ENCODE measurements around the gene METTL2A. TPM values are rescaled to one million over a fixed set of nuclear protein-coding genes. Genes with fewer than 3 reads are reported as not detected.
"Not testable (repeated sequence)": the region's sequence is repeated elsewhere in the genome, so short reads cannot be mapped to it uniquely, and the experiment has no call there.

METTL2A gene
- 17.8 TPM for total RNA-seq
- long read RNA-seq, transcript METTL2A-201 (9 exons, 2,537 nt) = major isoform, 18 of 32 reads
- long read RNA-seq, transcript METTL2A-202 (8 exons, 1,556 nt) = minor isoform, 10 of 32 reads
- long read RNA-seq, partial matches to known transcripts = 0 of 32 reads
- long read RNA-seq, other reads (novel, unspliced or antisense) = 4 of 32 reads

GRCh38 chr17:62423647-62424461 is at the start of gene METTL2A:
Gene METTL2A (plus strand): TSS chr17:62423897. CDS start chr17:62423903, 6 bp downstream.
- ATAC-seq = peak; percentile 98
- peak; percentile 85 for DNase-seq
- intact Hi-C loops (cut with micrococcal nuclease) = not testable (repeated sequence)

- intact Hi-C loops (cut with micrococcal nuclease) = no loop called here
- ATAC-seq = no peak
- no peak for DNase-seq
Observed at GRCh38 chr17:62380253-62380652, 43.4 kb upstream of the METTL2A start, which contains the start of gene EFCAB3. Gene EFCAB3 (plus strand): TSS chr17:62380553. CDS start chr17:62382980, 2,427 bp downstream.

- DNase-seq (no peak), ATAC-seq (no peak)
- intact Hi-C loops (cut with micrococcal nuclease) = no loop called here
Observed at GRCh38 chr17:62381561-62381960, 42.1 kb upstream of the METTL2A start.

- ATAC-seq (no peak), DNase-seq (no peak)
- intact Hi-C loops (cut with micrococcal nuclease) = no loop called here
Observed at GRCh38 chr17:62388856-62389255, 34.8 kb upstream of the METTL2A start.

DNA sequence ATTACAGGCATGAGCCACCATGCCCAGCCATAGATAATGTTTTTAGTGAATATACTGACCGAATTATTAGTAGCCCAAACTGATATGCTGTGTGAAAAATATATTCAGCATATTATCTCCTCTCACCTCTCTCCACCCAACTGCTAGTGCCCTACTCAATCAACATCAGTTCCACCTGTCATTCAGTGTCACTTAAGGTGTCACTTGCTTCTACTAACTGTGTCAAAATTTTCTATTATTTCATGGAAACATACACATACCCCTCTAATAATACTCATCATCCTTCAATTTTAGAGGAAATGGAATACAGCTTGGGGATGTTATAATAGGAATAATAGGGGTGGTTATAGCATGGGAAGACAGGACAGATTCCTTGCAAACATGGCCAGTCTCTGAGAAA is 30.8 kb upstream of the METTL2A start:
- ATAC-seq = no peak

DNA sequence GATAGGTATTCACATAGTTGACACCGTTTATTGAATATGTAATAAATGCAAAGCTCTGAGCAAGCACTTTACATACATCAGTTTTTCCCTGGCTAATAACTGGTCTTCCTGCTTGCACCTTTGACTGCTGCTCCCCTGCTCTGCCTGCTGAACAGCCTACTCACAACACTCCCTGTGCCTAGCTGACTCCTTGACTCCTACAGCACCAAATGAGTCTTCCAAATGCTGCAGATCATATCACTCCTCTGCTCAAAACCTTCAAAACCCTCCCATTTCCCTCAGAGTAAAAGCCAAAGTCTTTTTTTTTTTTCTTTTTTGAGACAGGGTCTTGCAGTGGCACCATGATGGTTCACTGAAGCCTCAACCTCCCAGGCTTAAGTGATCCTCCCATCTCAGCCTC is 24.8 kb upstream of the METTL2A start:
- no peak for ATAC-seq
- intact Hi-C loops (cut with micrococcal nuclease) = no loop called here
- DNase-seq = no peak

More for the DNA sequence above, 30.8 kb upstream of the METTL2A start:
- intact Hi-C loops (cut with micrococcal nuclease) = no loop called here
- DNase-seq = no peak

GRCh38 chr17:62405451-62405850 is 18.2 kb upstream of the METTL2A start:
- intact Hi-C loops (cut with micrococcal nuclease) = no loop called here
- DNase-seq (no peak), ATAC-seq (no peak)

DNA sequence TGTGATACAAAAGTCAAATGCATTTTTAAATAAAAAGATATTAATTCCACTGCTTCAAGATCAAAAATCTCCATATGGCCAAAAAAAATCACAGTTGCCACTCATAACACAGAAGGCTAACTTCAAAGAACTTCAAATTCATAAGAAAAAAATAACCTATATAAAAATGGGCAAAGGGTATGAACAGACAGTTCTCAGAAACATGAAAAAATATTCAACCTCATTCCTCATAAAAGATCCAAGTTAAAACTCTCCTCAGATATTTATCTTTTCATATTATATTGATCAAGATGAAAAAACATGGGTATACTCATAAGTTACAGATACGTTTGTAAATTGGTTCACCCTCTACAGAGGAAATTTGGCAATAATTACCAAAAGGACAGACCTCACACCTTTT is 10.6 kb upstream of the METTL2A start:
- DNase-seq; ATAC-seq; intact Hi-C loops (cut with micrococcal nuclease): not testable (repeated sequence)

DNA sequence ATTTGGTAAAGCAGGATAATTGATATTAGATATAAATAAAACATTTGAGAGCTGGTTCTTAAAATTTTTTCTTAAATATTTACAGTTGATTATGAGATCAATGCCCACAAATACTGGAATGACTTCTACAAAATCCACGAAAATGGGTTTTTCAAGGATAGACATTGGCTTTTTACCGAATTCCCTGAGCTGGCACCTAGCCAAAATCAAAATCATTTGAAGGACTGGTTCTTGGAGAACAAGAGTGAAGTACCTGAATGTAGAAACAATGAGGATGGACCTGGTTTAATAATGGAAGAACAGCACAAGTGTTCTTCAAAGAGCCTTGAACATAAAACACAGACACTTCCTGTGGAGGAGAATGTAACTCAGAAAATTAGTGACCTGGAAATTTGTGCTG is 2.5 kb downstream of the METTL2A start:
- DNase-seq; intact Hi-C loops (cut with micrococcal nuclease); ATAC-seq: not testable (repeated sequence)

DNA sequence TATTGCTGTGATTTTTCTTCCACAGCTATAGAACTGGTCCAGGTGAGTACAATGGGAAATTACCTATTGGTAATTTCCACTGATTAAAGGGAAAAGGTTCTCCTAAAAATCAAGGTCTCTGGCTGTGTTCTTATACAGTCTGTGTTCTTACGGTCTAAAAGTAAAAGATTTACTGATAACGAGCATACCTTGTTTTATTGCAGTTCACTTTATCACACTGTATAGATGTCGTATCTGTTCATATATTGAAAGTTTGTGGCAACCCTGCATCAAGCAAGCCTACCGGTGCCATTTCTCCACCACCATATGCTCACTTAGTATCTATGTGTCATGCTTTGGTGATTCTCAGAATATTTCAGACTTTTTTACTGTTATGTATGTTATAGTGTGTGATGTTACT is 11.6 kb downstream of the METTL2A start:
- ATAC-seq; intact Hi-C loops (cut with micrococcal nuclease); DNase-seq: not testable (repeated sequence)

DNA sequence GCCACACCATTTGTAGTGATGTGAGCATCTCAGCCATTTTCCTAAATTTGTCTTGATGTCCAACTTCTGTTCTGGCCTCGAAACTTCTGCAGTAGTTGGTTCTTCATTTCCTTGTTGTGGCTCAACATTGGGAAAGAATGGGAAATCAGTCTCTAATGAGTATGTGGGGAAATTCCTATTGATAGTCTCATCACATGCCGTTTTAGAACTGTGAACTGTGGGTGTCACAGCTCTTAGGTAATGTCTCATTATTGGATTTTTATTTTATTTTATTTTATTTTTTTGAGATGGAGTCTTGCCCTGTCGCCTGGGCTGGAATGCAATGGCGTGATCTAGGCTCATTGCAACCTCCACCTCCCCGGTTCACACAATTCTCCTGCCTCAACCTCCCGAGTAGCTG is 17.5 kb downstream of the METTL2A start:
- ATAC-seq; intact Hi-C loops (cut with micrococcal nuclease); DNase-seq: not testable (repeated sequence)

DNA sequence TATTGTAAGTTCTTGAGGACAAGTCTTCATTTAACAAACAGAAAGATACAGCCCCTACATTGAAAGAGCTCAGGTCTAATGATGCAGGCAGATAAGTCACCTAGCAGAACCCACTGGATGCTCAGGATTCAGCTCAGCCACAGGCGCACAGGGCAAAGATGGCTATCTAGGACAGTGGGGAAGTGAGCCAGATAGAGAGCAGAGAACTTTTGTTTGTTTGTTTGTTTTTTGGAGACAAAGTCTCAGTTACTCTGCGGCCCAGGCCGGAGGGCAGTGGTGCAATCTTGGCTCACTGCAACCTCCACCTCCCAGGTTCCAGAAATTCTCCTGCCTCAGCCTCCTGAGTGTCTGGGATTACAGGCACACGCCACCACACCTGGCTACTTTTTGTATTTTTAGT is 20.4 kb downstream of the METTL2A start:
- no peak for ATAC-seq
- intact Hi-C loops (cut with micrococcal nuclease) = no loop called here
- DNase-seq = no peak

GRCh38 chr17:62445791-62446190 is 22.1 kb downstream of the METTL2A start:
- ATAC-seq; DNase-seq; intact Hi-C loops (cut with micrococcal nuclease): not testable (repeated sequence)

DNA sequence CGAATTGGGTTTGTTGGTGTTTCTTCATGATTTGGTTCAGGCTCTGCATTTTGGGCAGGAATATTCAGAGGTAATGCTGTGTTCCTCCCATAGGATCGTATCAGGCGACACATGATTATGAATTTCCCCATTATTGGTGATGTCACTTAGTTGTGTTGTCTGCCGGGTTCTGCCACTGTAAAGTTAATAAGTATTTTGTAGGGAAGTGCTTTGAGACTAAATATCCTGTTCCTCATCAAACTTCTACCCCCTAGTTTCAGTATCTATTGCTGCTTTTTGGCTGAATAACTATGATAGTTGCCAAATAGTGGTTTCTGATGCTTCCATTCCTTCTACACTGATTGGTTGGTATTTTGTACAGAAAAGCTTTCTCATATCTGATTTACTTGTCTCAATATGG is 28.5 kb downstream of the METTL2A start:
- ATAC-seq; intact Hi-C loops (cut with micrococcal nuclease); DNase-seq: not testable (repeated sequence)

- ATAC-seq; DNase-seq; intact Hi-C loops (cut with micrococcal nuclease): not testable (repeated sequence)
Observed at GRCh38 chr17:62453041-62453440, 29.3 kb downstream of the METTL2A start.

GRCh38 chr17:62453656-62454055 is 30.0 kb downstream of the METTL2A start:
- ATAC-seq; intact Hi-C loops (cut with micrococcal nuclease): not testable (repeated sequence)

GRCh38 chr17:62454111-62454510 is 30.4 kb downstream of the METTL2A start:
- DNase-seq; intact Hi-C loops (cut with micrococcal nuclease); ATAC-seq: not testable (repeated sequence)

More at GRCh38 chr17:62453656-62454055, 30.0 kb downstream of the METTL2A start:
- DNase-seq = not testable (repeated sequence)

GRCh38 chr17:62456016-62456415 is 32.3 kb downstream of the METTL2A start:
- DNase-seq = no peak
- intact Hi-C loops (cut with micrococcal nuclease) = no loop called here
- no peak for ATAC-seq

GRCh38 chr17:62458483-62458882 is 34.8 kb downstream of the METTL2A start:
- DNase-seq; ATAC-seq; intact Hi-C loops (cut with micrococcal nuclease): not testable (repeated sequence)

GRCh38 chr17:62464422-62464821 is 40.7 kb downstream of the METTL2A start:
- intact Hi-C loops (cut with micrococcal nuclease); DNase-seq; ATAC-seq: not testable (repeated sequence)

Measured in left ventricle myocardium superior (tissue), 1 donor.